LNCAP (cell line): ENCODE data around the gene ACADSB.

Source experiments
- CTCF ChIP-seq: fragments of 450-650 bp; IDR thresholded peaks from 2 replicates; pipeline ENCODE4 v1.5.1; 2017; ENCODE audit warnings: mild to moderate bottlenecking

The ACADSB gene

GRCh38 chr10:123008355-123009104, at the start of gene ACADSB, which contains the start of gene IKZF5:
Gene ACADSB, plus strand, starts transcription at chr10:123009006. Its CDS starts 24 bp downstream, at chr10:123009030.
Gene IKZF5, minus strand, starts transcription at chr10:123008795. Its CDS starts 10,170 bp downstream, at chr10:122998625.
- no peak for TF ChIP-seq CTCF

- TF ChIP-seq CTCF, result no peak
Measured at GRCh38 chr10:122962405-122962804, 46.4 kb upstream of the ACADSB start.

- no peak for TF ChIP-seq CTCF
Measured at GRCh38 chr10:122966879-122967278, 41.9 kb upstream of the ACADSB start.

GRCh38 chr10:122968698-122969097, 40.1 kb upstream of the ACADSB start:
- no peak for TF ChIP-seq CTCF

- TF ChIP-seq CTCF, result no peak
Measured at GRCh38 chr10:122974023-122974422, 34.8 kb upstream of the ACADSB start.

- no peak for TF ChIP-seq CTCF
Measured at GRCh38 chr10:122974543-122975064, 34.2 kb upstream of the ACADSB start.

GRCh38 chr10:122980209-122981065, 28.4 kb upstream of the ACADSB start, which contains the start of gene PSTK:
Gene PSTK, plus strand, starts transcription at chr10:122980401. Its CDS starts 79 bp downstream, at chr10:122980480.
- TF ChIP-seq CTCF, result peak; percentile 81
